GM21825 (cell line): ENCODE data around the gene LRRC71.

ENCODE experiments used
- ATAC-seq: cut with Tn5 transposase; IDR thresholded peaks from one replicate; pipeline ENCODE4 v1.9.1; 2021; ENCODE audit warnings: mild to moderate bottlenecking, moderate library complexity; ENCODE audit not compliant: unreplicated experiment

The LRRC71 gene

GRCh38 chr1:156892190-156893047 is 28.0 kb upstream of the LRRC71 start:
- ATAC-seq = peak; percentile 75

- ATAC-seq = no peak
Measured at GRCh38 chr1:156893048-156893953, 27.1 kb upstream of the LRRC71 start, which contains the start of gene PEAR1. Gene PEAR1 (plus strand): TSS chr1:156893718. CDS start chr1:156903927, 10,209 bp downstream.

- ATAC-seq = no peak
Measured at GRCh38 chr1:156894001-156894400, 26.4 kb upstream of the LRRC71 start.

GRCh38 chr1:156894711-156895454 is 25.5 kb upstream of the LRRC71 start:
- no peak for ATAC-seq

GRCh38 chr1:156895455-156895812 is 25.0 kb upstream of the LRRC71 start:
- ATAC-seq = no peak

- no peak for ATAC-seq
Measured at GRCh38 chr1:156895927-156896326, 24.5 kb upstream of the LRRC71 start.

- no peak for ATAC-seq
Measured at GRCh38 chr1:156896490-156897033, 23.9 kb upstream of the LRRC71 start.

- no peak for ATAC-seq
Measured at GRCh38 chr1:156897078-156897825, 23.2 kb upstream of the LRRC71 start.

- ATAC-seq = no peak
Measured at GRCh38 chr1:156898161-156898566, 22.3 kb upstream of the LRRC71 start.

- ATAC-seq = no peak
Measured at GRCh38 chr1:156898971-156899664, 21.3 kb upstream of the LRRC71 start.

GRCh38 chr1:156899956-156900718 is 20.3 kb upstream of the LRRC71 start:
- no peak for ATAC-seq

- no peak for ATAC-seq
Measured at GRCh38 chr1:156900896-156901589, 19.4 kb upstream of the LRRC71 start.

- no peak for ATAC-seq
Measured at GRCh38 chr1:156901590-156901900, 18.9 kb upstream of the LRRC71 start.

- ATAC-seq = no peak
Measured at GRCh38 chr1:156901966-156902915, 18.2 kb upstream of the LRRC71 start.

- ATAC-seq = no peak
Measured at GRCh38 chr1:156903328-156904091, 16.9 kb upstream of the LRRC71 start.

GRCh38 chr1:156904187-156904959 is 16.1 kb upstream of the LRRC71 start:
- ATAC-seq = no peak
